NCI-H2171 treated with DMSO at 0.1 percent for 48 hours (cell line): ENCODE data around the gene PGBD5.
A peak's percentile ranks its signal among the peaks of the same experiment; 100 is the strongest.
"Not testable (repeated sequence)": the region's sequence is repeated elsewhere in the genome, so short reads cannot be mapped to it uniquely, and the experiment has no call there.

Experiments
- DNase-seq: peaks from one replicate; lab custom pipeline; 2025; lab: John Stamatoyannopoulos, UW

Gene PGBD5

GRCh38 chr1:230424391-230425251 is 1.5 kb downstream of the PGBD5 start:
- peak; percentile 42 for DNase-seq

- DNase-seq, result peak; percentile 85
Observed at GRCh38 chr1:230423951-230424350, 2.2 kb downstream of the PGBD5 start.

- peak; percentile 29 for DNase-seq
Observed at GRCh38 chr1:230423261-230423660, 2.9 kb downstream of the PGBD5 start.

- peak; percentile 81 for DNase-seq
Observed at GRCh38 chr1:230422221-230422981, 3.7 kb downstream of the PGBD5 start.

- DNase-seq, result peak; percentile 31
Observed at GRCh38 chr1:230421481-230421880, 4.7 kb downstream of the PGBD5 start.

GRCh38 chr1:230420372-230420771 is 5.8 kb downstream of the PGBD5 start:
- peak; percentile 4 for DNase-seq

GRCh38 chr1:230416430-230416829 is 9.7 kb downstream of the PGBD5 start:
- DNase-seq, result no peak

- DNase-seq, result no peak
Observed at GRCh38 chr1:230415405-230416132, 10.6 kb downstream of the PGBD5 start.

GRCh38 chr1:230414694-230415093 is 11.4 kb downstream of the PGBD5 start:
- DNase-seq, result no peak

- DNase-seq, result no peak
Observed at GRCh38 chr1:230414102-230414501, 12.0 kb downstream of the PGBD5 start.

- no peak for DNase-seq
Observed at GRCh38 chr1:230413061-230413460, 13.1 kb downstream of the PGBD5 start.

GRCh38 chr1:230408971-230409370 is 17.2 kb downstream of the PGBD5 start:
- DNase-seq, result no peak

GRCh38 chr1:230407351-230407750 is 18.8 kb downstream of the PGBD5 start:
- DNase-seq, result peak; percentile 24

GRCh38 chr1:230406727-230407126 is 19.4 kb downstream of the PGBD5 start:
- DNase-seq, result not testable (repeated sequence)

GRCh38 chr1:230403442-230403841 is 22.7 kb downstream of the PGBD5 start:
- no peak for DNase-seq

GRCh38 chr1:230401763-230402294 is 24.3 kb downstream of the PGBD5 start:
- no peak for DNase-seq

GRCh38 chr1:230401101-230401500 is 25.0 kb downstream of the PGBD5 start:
- no peak for DNase-seq

GRCh38 chr1:230400007-230400344 is 26.2 kb downstream of the PGBD5 start:
- no peak for DNase-seq

GRCh38 chr1:230399321-230400006 is 26.7 kb downstream of the PGBD5 start:
- no peak for DNase-seq

- no peak for DNase-seq
Observed at GRCh38 chr1:230398856-230399255, 27.3 kb downstream of the PGBD5 start.

GRCh38 chr1:230396966-230397365 is 29.2 kb downstream of the PGBD5 start:
- DNase-seq, result no peak

- DNase-seq, result no peak
Observed at GRCh38 chr1:230395932-230396331, 30.2 kb downstream of the PGBD5 start.
